ENCODE data around the gene TMED10.
"Not testable (repeated sequence)": the region's sequence is repeated elsewhere in the genome, so short reads cannot be mapped to it uniquely, and the experiment has no call there.

Gene TMED10

DNA sequence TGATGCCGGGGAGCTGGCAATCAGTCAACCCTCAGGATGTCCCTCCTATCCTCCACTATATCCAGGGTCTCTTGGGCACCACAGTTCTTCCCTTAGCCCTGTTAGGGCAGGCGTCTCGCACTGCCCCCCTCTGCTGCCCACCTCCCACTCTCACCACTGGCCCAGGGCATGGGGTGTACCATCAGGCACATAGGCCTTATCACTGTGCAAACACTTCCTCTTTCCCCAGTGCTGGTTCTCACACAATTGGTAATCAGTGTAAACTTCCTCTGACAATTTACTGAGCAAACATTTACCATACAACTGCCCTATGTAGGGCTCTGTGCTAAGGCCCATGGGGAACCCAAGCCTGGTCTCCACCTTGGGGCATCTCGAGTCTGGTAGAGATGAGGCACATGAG, 20.1 kb upstream of the TMED10 start:
- no peak for DNase-seq (ENCODE audit: low read depth)

DNA sequence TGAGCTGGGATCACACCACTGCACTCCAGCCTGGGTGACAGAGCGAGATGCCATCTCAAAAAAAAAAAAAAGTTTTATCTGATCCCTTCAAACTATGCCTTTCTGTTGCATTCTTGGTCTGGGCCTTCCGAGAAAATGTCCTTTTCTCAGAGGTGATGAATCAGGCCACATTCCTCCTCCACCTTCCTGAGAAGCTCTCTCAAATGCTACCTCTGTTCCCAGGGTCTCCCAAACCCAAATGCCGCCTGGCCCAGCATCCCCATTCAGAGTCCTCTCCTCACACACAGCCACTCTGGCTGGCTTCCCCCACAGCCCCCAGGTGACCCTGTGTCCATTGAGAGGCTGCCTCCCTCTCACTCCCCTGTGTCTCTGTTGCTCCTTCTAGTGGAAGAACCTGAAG, 19.7 kb upstream of the TMED10 start:
- H3K4me3 ChIP-seq (ENCODE audit: low read depth, low read length), result no peak overlapping the region
- DNase-seq (ENCODE audit: low read depth), result no peak

More for the DNA sequence above, 20.1 kb upstream of the TMED10 start:
- H3K4me3 ChIP-seq (ENCODE audit: low read depth, low read length), result no peak overlapping the region

DNA sequence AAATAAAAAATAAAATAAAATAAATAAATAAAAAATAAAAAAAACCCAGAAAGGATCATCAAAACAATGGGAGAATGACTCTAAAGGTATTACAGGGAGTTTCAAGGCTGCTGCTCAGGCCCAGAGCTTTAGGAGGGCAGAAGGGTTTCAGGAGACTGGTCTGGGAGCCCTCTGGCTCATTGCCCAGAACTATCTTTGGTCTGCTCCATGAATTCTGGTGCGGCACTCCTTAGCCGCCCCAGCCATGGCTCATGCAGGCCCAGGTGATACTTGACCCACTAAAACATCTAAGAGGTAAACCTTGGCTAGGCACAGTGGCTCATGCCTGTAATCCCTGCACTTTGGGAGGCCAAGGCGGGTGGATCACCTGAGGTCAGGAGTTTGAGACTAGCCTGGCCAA, 14.7 kb upstream of the TMED10 start:
- H3K4me3 ChIP-seq (ENCODE audit: low read depth, low read length), result no peak overlapping the region
- DNase-seq (ENCODE audit: low read depth), result no peak

DNA sequence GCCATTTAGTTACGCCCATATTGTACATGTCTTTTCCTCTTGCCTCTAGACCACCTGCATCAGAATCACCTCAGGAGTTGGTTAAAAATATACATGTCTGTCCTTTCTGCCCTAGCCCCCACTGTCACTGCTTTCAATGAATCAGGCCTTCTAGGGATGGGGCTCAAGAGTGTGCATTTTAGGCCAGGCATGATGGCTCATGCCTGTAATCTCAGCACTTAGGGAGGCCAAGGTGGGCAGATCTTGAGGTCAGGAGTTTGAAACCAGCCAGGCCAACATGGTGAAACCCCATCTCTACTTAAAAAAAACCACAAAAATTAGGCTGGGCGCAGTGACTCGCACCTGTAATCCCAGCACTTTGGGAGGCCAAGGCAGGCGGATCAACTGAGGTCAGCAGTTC, 13.6 kb upstream of the TMED10 start:
- H3K4me3 ChIP-seq (ENCODE audit: low read depth, low read length), result no peak overlapping the region
- no peak for DNase-seq (ENCODE audit: low read depth)

DNA sequence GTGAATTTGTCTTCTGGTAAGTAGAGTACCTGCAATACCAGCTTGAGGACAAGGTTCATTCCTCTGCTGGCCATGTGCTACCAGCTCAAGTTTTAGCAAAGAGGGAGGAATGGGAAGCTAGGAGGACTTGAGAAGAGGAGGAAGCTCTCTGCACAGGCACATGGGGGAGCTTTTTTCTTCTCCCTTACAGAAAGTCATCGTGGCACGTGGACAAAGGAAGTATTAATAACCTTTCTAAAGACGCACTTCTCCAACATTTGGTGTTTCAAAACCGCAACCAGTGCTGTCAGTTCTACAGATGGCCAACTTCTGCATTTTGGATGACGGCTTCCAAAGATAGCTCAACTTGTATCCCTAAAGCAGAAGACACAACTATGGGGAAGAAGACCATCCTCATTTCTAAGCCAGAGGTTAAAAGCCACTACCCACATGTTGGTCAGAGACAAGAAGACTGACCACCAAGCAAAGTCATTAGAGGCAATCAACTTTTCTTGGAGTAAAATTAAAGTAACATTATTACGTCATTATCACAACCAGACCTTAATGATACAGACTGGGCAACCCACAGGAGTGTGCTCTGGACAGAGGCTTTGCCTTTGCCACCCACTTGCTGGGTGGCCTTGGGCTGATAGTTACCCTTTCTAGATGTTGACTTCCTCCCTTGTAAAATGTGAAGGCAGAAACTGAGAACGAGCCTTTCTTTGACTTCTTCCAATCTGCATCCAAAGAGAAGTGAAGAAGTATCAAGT, 12.3 kb upstream of the TMED10 start:
- DNase-seq (ENCODE audit: low read depth), result no peak
- H3K4me3 ChIP-seq (ENCODE audit: low read depth, low read length), result no peak overlapping the region

DNA sequence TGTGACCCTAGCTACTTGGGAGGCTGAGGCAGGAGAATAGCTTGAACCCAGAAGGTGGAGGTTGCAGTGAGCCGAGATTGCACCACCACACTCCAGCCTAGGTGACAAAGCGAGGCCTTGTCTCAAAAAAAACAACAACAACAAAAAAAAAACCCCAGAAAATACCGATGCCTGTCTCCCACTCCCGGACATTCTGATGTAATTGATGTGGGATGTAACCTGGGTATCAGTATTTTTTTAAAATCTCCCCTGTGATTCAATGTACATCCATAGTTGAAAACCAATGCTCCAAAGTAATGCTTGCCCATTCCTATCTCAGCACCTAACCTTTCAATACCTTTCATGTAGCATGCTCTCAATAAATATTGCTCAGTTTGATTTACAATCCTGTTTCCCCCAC, 11.7 kb upstream of the TMED10 start:
- no peak overlapping the region for H3K4me3 ChIP-seq (ENCODE audit: low read depth, low read length)
- DNase-seq (ENCODE audit: low read depth), result no peak

DNA sequence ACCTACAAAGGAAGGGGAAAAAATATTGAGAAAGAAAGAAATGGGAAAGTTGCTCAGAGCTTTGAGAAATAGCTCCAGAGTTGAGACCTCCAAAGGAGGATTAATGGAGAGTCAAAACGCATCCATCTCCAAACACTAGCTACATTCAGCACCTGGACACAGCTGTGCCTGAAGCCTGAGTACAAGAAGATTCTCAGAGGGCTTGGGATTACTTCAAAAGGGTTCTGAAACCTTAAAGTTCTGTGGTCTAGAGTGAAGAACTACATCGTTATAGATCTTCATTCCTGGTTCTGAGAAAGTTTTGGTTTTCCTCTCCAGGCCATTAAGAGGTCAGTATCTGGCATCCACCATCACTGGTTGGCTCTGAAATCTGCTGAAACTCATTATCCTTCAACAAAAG, 10.5 kb upstream of the TMED10 start:
- DNase-seq (ENCODE audit: low read depth), result no peak
- no peak overlapping the region for H3K4me3 ChIP-seq (ENCODE audit: low read depth, low read length)

DNA sequence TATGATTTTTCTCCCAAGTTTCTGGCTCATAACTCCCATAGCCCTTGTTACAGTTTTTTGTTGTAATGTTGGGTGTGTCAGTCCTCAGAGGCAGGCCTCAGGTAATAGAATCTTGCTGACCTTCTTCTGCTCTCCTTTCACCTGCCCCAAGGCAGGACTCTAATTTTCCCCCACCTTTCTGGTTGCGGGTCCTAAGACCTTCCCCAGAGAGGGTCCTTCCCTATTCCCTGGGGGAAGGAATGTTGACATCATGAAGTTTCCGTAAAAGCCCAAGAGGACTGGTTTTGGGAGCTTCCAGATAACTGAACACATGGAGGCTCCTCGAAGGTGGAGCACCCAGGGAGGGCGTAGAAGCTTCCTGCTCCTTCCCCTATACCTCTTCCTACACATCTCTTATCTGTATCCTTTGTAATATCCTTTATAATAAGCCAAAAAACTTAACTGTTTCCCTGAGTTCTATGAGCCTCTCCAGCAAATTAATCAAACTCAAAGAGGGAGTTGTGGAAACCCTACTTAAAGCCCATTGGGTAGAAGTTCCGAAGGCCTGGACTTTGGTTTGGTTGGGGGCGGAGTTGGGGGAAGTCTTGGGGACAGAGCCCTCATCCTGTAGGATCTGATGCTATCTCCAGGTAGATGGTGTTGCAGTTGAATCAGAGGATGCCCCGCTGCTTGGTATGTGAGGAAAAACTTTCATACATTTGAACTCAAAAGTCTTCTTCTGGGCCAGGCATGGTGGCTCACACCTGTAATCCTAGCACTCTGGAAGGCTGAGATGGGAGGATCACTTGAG, 9.0 kb upstream of the TMED10 start:
- no peak overlapping the region for H3K4me3 ChIP-seq (ENCODE audit: low read depth, low read length)
- no peak for DNase-seq (ENCODE audit: low read depth)

DNA sequence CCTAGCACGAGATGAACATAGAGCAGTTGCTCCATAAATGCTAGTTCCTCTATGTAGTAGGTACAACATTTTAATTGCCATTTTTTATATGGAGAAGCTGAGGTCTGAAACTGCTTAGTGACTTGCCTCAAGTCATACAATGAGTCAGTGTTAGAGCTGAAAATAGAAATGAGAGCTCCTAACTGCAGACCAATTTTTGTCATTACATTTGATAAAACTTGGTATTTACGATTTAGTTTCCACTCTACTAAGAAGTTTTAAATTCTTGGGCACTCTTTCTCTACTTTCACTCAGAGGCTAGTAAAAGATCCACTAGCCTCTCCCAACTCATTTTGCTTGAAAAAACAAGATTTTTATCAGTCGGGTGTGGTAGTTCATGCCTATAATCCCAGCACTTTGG, 8.1 kb upstream of the TMED10 start:
- DNase-seq (ENCODE audit: low read depth), result no peak

DNA sequence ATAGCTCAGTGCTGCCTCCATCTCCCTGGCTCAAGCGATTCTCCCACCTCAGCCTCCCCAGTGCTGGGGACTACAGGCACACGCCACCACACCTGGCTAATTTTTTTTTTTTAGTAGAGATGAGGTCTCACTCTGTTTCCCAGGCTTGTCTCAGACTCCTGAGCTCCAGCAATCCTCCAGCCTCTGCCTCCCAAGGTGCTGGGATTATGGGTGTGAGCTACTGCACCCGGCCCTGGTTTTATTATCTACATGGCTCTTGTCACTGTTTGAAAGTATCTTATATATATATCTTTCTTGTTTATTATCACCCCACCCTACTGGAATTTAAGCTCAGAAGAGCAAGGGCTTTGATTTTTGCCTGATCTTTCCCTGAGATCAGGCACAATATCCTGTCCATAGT, 7.6 kb upstream of the TMED10 start:
- DNase-seq (ENCODE audit: low read depth), result no peak
- H3K4me3 ChIP-seq (ENCODE audit: low read depth, low read length), result no peak overlapping the region

More for the DNA sequence above, 8.1 kb upstream of the TMED10 start:
- no peak overlapping the region for H3K4me3 ChIP-seq (ENCODE audit: low read depth, low read length)

DNA sequence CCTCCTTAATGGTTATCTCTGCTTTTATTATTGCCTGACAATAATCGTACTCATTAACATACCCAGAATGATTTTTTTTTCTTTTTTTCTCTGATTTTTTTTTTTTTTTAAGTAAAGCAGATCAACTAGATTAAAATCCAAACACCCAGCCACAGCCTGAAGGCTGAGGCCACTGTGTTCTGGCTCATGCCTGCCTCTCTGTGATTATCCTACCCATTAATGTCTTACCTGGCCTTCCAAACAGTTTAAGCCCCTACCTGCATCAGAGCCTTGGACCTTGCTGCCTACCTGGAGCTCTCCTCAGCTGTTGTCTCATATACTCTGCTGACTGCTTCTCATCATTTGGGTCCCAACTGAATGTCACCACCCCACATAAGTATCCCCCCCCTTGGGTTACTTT, 6.8 kb upstream of the TMED10 start:
- H3K4me3 ChIP-seq (ENCODE audit: low read depth, low read length), result no peak overlapping the region

DNA sequence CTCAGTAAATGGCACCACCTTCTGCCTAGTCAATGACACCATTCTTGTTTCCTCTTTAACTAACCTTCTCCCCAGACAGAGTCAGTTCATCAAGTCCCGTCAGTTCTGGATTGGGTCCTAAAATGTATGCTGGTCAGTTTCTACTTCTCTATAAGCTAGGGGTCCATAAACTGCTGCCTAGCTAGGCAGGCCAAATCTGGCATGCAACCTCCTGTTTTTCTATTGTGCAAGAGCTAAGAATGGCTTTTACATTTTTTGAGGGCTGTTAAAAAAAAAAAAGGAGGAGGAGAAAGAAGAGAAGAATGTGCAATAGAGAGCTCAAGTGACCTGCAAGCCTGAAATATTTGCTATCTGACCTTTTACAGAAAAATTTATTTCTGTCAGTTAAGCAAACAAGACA, 6.4 kb upstream of the TMED10 start:
- H3K4me3 ChIP-seq (ENCODE audit: low read depth, low read length), result no peak overlapping the region
- DNase-seq (ENCODE audit: low read depth), result no peak

More for the DNA sequence above, 6.8 kb upstream of the TMED10 start:
- DNase-seq (ENCODE audit: low read depth), result no peak

DNA sequence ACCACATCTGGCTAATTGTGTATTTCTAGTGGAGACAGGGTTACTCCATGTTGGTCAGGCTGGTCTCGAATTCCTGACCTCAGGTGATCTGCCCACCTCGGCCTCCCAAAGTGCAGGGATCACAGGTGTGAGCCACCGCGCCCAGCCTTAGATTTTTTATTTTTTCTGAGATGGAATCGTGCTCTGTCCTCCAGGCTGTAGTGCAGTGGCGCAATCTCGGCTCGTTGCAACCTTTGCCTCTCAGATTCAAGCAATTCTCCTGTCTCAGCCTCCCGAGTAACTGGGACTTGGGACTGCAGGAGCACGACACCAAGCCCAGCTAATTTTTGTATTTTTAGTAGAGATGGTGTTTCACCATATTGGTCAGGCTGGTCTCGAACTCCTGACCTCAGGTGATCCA, 5.8 kb upstream of the TMED10 start:
- H3K4me3 ChIP-seq (ENCODE audit: low read depth, low read length); DNase-seq (ENCODE audit: low read depth): not testable (repeated sequence)

DNA sequence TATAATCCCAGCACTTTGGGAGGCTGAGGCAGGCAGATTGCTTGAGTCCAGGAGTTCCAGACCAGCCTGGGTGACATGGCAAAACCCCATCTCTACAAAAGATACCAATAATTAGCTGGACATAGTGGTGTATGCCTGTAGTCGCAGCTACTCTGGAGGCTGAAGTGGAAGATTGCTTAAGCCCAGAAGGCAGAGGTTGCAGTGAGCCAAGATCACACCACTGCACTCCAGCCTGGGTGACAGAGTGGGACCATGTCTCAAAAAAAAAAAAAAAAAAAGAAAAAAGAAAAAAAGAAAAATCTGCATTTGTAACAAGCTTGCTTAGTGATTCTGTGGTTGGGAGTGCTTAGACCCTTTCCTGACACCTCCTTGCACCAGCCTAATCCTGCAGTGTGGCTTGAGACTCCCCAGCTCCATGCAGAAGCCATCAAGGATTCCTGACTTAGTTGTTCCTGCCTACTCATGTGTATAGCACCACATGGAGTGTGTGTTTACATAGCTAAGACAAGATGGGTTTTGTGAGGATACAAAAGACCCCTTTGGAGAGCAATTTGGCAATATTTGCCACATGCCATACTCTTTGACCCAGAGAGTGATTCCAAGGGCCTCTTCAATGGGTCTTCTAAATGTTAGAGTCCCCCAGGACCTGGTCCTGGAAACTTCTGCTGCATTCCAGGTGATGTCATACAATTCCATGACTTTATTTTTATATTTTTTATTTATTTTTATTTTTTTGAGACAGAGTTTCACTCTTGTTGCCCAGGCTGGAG, 5.1 kb upstream of the TMED10 start:
- no peak overlapping the region for H3K4me3 ChIP-seq (ENCODE audit: low read depth, low read length)
- DNase-seq (ENCODE audit: low read depth), result no peak

DNA sequence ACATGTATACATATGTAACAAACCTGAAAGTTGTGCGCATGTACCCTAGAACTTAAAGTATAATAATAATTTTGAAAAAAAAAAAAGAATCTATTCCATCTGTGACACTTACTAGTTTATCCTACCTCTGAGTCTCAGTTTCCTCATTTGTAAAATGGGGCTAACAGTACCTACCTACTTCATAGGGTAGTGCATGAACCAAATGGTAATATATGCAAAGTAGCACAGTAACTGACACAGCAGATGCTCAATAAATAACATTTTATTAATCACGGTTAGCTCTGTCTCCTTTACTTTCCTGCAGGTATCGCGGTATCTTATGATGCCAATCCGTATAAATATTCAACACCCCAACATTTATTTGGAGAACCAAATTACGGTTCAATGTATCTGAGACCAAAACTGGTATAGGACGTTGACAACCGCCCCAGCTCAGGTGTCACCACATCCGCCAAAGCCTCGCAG, 703 bp downstream of the TMED10 start:
- peak overlapping the region; percentile 80 for H3K4me3 ChIP-seq (ENCODE audit: low read depth, low read length)
- no peak for DNase-seq (ENCODE audit: low read depth)

DNA sequence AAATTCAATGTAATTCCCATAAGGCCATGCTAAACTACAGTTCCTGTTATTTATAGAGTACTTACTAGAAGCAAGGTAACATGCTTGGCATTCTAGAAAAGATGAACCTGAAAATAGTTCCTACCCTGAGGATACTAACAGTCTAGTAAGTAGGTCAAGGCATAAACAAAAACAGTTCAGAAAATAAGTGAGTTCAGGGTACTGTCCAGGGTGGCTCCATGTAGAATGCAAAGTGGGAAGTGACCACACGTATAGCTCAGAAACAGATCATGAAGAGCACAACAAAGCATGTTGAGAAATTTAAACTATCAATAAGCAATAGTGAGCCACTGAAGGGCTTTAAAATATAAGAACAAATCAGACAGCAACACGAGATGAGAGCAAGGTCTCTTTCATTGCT, 2.3 kb downstream of the TMED10 start:
- no peak for DNase-seq (ENCODE audit: low read depth)
- no peak overlapping the region for H3K4me3 ChIP-seq (ENCODE audit: low read depth, low read length)

DNA sequence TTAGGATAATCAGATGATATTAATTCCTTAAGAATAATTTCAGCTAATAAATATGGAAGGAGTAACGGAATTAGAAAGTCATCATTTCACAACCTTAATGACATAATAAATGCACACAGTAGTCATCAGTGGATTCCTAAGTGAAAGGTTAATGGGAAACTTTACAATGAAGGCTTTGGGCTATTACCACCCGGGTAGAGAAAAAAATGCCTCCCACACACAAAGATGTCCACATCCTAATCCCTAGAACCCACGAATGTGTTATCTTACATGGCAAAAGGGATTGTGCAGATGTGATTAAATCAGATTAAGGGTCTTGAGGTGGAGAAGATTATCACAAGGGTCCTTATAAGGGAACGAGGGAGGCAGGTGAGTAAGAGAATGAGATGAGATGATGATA, 5.6 kb downstream of the TMED10 start:
- no peak overlapping the region for H3K4me3 ChIP-seq (ENCODE audit: low read depth, low read length)
- DNase-seq (ENCODE audit: low read depth), result no peak

DNA sequence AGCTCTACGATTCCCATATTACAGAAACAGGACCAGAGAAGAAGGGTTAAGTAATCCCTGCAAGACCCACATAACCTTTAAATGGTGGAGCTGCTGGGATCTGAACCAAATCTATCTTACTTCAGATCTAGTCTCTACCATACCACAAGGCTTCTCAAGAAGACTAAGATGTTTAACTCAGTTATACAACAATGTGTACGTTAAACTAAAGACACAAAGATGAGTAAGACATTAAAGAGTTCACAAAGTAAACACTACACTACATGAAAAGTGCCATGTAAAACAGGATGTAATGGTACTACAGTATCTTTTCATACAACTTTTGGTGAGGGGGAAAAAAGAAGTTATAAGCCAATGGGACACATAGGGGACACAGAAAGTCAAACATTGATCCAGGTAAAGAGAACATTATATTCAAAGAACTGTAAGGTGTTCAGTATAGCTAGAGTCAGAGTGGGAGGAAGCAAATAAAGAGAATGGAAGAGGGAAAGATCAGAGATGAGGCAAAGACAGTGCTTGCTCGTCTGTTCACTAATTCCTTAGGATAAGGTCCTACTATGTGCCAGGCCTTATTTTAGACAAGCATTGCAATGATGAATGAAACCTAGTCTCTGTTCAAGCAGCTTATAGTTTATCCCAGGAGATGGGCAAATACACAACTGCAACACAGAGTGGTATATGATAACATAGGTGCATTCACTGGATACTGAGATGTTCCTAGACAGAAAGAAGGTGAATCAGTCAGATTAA, 7.7 kb downstream of the TMED10 start:
- DNase-seq (ENCODE audit: low read depth), result no peak
- no peak overlapping the region for H3K4me3 ChIP-seq (ENCODE audit: low read depth, low read length)

DNA sequence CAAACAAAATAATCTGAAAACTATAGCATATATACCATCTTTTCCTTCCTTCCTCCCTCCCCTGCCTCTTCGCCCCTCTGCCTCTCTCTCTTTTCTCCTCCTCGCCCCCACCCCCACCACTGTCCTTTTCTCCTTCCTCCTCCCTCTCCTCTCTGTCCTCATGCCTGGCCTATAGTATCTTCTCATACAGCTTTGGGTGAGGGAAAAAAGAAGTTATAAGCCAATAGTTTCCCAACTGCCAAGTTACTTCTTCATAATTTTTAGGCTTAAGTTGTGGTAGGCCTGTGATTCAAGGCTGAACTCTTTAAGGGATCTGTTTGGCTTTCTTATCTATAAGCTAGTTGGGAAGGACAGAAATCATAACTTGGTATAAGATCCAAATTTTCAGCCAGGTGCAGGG, 9.1 kb downstream of the TMED10 start:
- H3K4me3 ChIP-seq (ENCODE audit: low read depth, low read length), result no peak overlapping the region

More for the DNA sequence above, 9.1 kb downstream of the TMED10 start:
- no peak for DNase-seq (ENCODE audit: low read depth)

Data from skeletal muscle cell (primary cell).